GM23338 (cell line): ENCODE data around the gene OLFML1.

ENCODE experiments used
- CTCF ChIP-seq, 2 experiments: fragments of 200-600 bp in 1 of 2; sonication (generic) in 1 of 2; conservative IDR thresholded peaks; 2 replicates each; pipeline versions ENCODE4 v1.5.1 to v1.6.1; 2016 to 2017; ENCODE audit warnings: antibody characterized with exemption in 2 of 2, low read depth in 2 of 2, mild to moderate bottlenecking in 2 of 2, moderate library complexity in 1 of 2
- EZH2 ChIP-seq: fragments of 200-600 bp; sonication (generic); IDR thresholded peaks from one replicate; pipeline ENCODE4 v1.8.0; 2017; ENCODE audit warnings: antibody characterized with exemption, mild to moderate bottlenecking, low read depth; ENCODE audit not compliant: unreplicated experiment
- EZH2phosphoT487 ChIP-seq: fragments of 200-600 bp; sonication (generic); IDR thresholded peaks from one replicate; pipeline ENCODE4 v1.8.1; 2018; ENCODE audit warnings: antibody characterized with exemption; ENCODE audit not compliant: unreplicated experiment
- POLR2AphosphoS5 ChIP-seq: IDR thresholded peaks from 2 replicates; pipeline ENCODE4 v1.6.1; 2016; ENCODE audit warnings: antibody characterized with exemption, low read depth
- REST ChIP-seq: IDR thresholded peaks from one replicate; pipeline ENCODE4 v1.6.1; 2018; ENCODE audit warnings: antibody characterized with exemption; ENCODE audit not compliant: unreplicated experiment

- TF ChIP-seq POLR2AphosphoS5 (no peak), EZH2 (no peak), REST (no peak), CTCF (conservative IDR thresholded peaks at IDR 0.05; ENCODE audit: low read depth in 2 of 2) (no peak), EZH2phosphoT487 (no peak)
These were observed 36.0 kb upstream of the OLFML1 start for GRCh38 chr11:7449211-7449840.
